Heart left ventricle (tissue), 13 donors: ENCODE measurements around the gene VPS39.

Experiments
- CTCF ChIP-seq, 12 donors: fragments of 200-600 bp; sonication (generic) in 4 of 12; IDR thresholded peaks; one replicate each; pipeline versions ENCODE4 v1.5.0 to v1.8.0; 2018 to 2022; ENCODE audit warnings: antibody characterized with exemption in 12 of 12, mild to moderate bottlenecking in 5 of 12
- POLR2A ChIP-seq, 2 donors: fragments of 450-650 bp; IDR thresholded peaks; one replicate each; pipeline ENCODE4 v1.6.1; 2017; ENCODE audit warnings: antibody characterized with exemption in 2 of 2, mild to moderate bottlenecking in 2 of 2, moderate library complexity in 2 of 2
- donor health status: ischemic (EF 13 %, LVEDD 7.1; RV severe dilation, severe dysfunction).
- donor health status: DM: no; HTN: yes; CAD: no.
- donor health status: DM: no; HTN: no; CAD: no.
- donor health status: ischemic (EF 25% LVEDD 6.9; RV normal size, moderate dysfunction).
- donor health status: ischemic (EF 25% LVEDD 5.7; RV mildly dilated, moderate dysfunction).
- donor health status: ischemic (EF 35%, LVEDD 5.7; RV mildly dilated, moderate dysfunction).
- donor health status: nonischemic (EF 11% LVEDD 7.7; RV severe dilation, severe dysfunction).
- donor health status: DM: yes; HTN: yes; CAD: no.
- donor health status: PGD.
- donor health status: ischemic (EF 29% LVEDD 5.4; RV normal size, mild dysfunction).
- donor health status: nonischemic (EF 23%, LVEDD 6.1; RV moderate dilation, normal function).

DNA sequence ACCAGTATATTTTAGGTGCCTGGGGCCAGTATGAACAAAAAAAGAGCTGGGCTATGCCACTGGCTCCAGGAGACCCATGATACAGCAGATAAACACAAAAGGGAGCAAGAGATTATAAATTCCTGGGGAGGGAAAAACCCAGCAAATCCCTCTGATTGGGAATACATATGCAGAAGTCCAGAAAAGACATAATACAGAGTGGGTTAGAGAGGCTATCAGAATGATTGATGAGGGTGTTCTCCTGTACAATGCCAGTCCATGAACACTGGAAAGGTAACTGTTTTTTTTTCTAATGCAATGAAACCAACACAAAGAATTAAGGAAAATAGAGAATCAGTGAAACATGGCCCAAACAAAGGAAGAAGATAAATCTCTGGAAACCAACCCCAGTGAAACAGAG lies 5.4 kb upstream of the VPS39 start:
- no peak for TF ChIP-seq POLR2A (IDR thresholded peaks at IDR 0.05)
- no peak for TF ChIP-seq CTCF (IDR thresholded peaks at IDR 0.05)
